Stimulated activated CD8-positive, alpha-beta memory T cell treated with anti-CD3 and anti-CD28 coated beads, Interleukin-7, amount 100 ng/mL, for 1 hour (primary cell): Measurements from ENCODE around the gene B3GNT9.
"Not testable (repeated sequence)": the region's sequence is repeated elsewhere in the genome, so short reads cannot be mapped to it uniquely, and the experiment has no call there.

Experiments
- DNase-seq, 2 donors: peaks; one replicate each; pipeline ENCODE4 v3.0.0-alpha.2; 2020; ENCODE audit warnings: low read depth in 2 of 2

Gene B3GNT9

GRCh38 chr16:67150047-67150832 is 558 bp downstream of the B3GNT9 start:
- no peak for DNase-seq

- DNase-seq, result no peak
Measured at GRCh38 chr16:67149276-67150046, 1.3 kb downstream of the B3GNT9 start.

GRCh38 chr16:67148656-67149275 is 2.0 kb downstream of the B3GNT9 start:
- no peak for DNase-seq

GRCh38 chr16:67148221-67148620 is 2.6 kb downstream of the B3GNT9 start:
- no peak for DNase-seq

GRCh38 chr16:67147437-67148140 is 3.2 kb downstream of the B3GNT9 start:
- no peak for DNase-seq

- no peak for DNase-seq
Measured at GRCh38 chr16:67146523-67147357, 4.1 kb downstream of the B3GNT9 start.

GRCh38 chr16:67145746-67146145 is 5.1 kb downstream of the B3GNT9 start:
- DNase-seq, result no peak

GRCh38 chr16:67144943-67145342 is 5.9 kb downstream of the B3GNT9 start:
- DNase-seq, result no peak

- DNase-seq, result no peak
Measured at GRCh38 chr16:67142342-67142741, 8.5 kb downstream of the B3GNT9 start.

GRCh38 chr16:67141391-67141790 is 9.4 kb downstream of the B3GNT9 start:
- no peak for DNase-seq

GRCh38 chr16:67137605-67138004 is 13.2 kb downstream of the B3GNT9 start:
- DNase-seq, result no peak

- DNase-seq, result no peak
Measured at GRCh38 chr16:67129422-67129821, 21.4 kb downstream of the B3GNT9 start.

- DNase-seq, result no peak
Measured at GRCh38 chr16:67128887-67129286, 21.9 kb downstream of the B3GNT9 start.

- no peak for DNase-seq
Measured at GRCh38 chr16:67128417-67128816, 22.4 kb downstream of the B3GNT9 start.

GRCh38 chr16:67122799-67123198 is 28.0 kb downstream of the B3GNT9 start:
- DNase-seq, result not testable (repeated sequence)

- DNase-seq, result no peak
Measured at GRCh38 chr16:67120025-67120424, 30.8 kb downstream of the B3GNT9 start.

GRCh38 chr16:67117716-67118115 is 33.1 kb downstream of the B3GNT9 start:
- no peak for DNase-seq

- DNase-seq, result no peak
Measured at GRCh38 chr16:67116388-67117311, 34.1 kb downstream of the B3GNT9 start.

GRCh38 chr16:67115639-67116038 is 35.2 kb downstream of the B3GNT9 start:
- no peak for DNase-seq

- no peak for DNase-seq
Measured at GRCh38 chr16:67114793-67115192, 36.0 kb downstream of the B3GNT9 start.
